ENCODE data around the gene DDX27.

DNA sequence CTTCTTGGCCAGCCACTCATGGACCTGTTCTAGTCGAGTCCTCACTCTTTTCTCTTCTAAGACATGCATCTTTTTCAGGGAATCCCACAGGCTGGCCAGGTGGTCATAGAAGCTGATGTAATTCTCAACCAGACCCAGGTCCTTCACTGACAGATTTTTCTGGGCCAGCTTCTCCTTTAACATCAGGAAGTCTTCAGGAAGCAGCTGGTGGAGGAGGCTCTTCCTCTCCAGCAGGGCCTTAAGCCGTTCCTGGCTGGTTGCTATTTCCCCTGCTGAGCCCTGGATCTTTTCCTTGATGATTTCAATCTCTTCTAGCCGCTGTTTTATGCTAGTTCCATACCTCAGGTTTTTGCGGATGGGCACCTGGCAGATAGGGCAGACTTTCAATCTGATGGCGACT, 28.6 kb downstream of the DDX27 start:
- TF ChIP-seq, protein P1, sequence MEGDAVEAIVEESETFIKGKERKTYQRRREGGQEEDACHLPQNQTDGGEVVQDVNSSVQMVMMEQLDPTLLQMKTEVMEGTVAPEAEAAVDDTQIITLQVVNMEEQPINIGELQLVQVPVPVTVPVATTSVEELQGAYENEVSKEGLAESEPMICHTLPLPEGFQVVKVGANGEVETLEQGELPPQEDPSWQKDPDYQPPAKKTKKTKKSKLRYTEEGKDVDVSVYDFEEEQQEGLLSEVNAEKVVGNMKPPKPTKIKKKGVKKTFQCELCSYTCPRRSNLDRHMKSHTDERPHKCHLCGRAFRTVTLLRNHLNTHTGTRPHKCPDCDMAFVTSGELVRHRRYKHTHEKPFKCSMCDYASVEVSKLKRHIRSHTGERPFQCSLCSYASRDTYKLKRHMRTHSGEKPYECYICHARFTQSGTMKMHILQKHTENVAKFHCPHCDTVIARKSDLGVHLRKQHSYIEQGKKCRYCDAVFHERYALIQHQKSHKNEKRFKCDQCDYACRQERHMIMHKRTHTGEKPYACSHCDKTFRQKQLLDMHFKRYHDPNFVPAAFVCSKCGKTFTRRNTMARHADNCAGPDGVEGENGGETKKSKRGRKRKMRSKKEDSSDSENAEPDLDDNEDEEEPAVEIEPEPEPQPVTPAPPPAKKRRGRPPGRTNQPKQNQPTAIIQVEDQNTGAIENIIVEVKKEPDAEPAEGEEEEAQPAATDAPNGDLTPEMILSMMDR (conservative IDR thresholded peaks at IDR 0.05; ENCODE audit: low read length), result no peak
- TF ChIP-seq EZH2phosphoT487 (IDR thresholded peaks at IDR 0.05; ENCODE audit: borderline replicate concordance), result no peak
